Measurements from ENCODE around the gene COA3.

Gene COA3

GRCh38 chr17:42817866-42818265 lies 19.4 kb upstream of the COA3 start:
- DNase-seq (ENCODE audit: low spot score), result no peak

GRCh38 chr17:42814633-42815399 lies 16.3 kb upstream of the COA3 start:
- no peak for DNase-seq (ENCODE audit: low spot score)

GRCh38 chr17:42809250-42809649 lies 10.7 kb upstream of the COA3 start:
- DNase-seq (ENCODE audit: low spot score), result no peak

- DNase-seq (ENCODE audit: low spot score), result no peak
These were observed 7.7 kb upstream of the COA3 start for GRCh38 chr17:42806249-42806648.

- DNase-seq (ENCODE audit: low spot score), result no peak
These were observed 6.4 kb upstream of the COA3 start for GRCh38 chr17:42804918-42805367.

GRCh38 chr17:42803074-42803883 lies 4.8 kb upstream of the COA3 start:
- DNase-seq (ENCODE audit: low spot score), result no peak

GRCh38 chr17:42798011-42798382 lies 507 bp downstream of the COA3 start:
- DNase-seq (ENCODE audit: low spot score), result no peak

GRCh38 chr17:42797067-42798007 lies 1.2 kb downstream of the COA3 start:
- DNase-seq (ENCODE audit: low spot score), result no peak

GRCh38 chr17:42796066-42796758 lies 2.3 kb downstream of the COA3 start:
- DNase-seq (ENCODE audit: low spot score), result no peak

GRCh38 chr17:42795465-42795864 lies 3.0 kb downstream of the COA3 start:
- DNase-seq (ENCODE audit: low spot score), result no peak

GRCh38 chr17:42795061-42795460 lies 3.4 kb downstream of the COA3 start:
- DNase-seq (ENCODE audit: low spot score), result no peak

- DNase-seq (ENCODE audit: low spot score), result no peak
These were observed 6.0 kb downstream of the COA3 start for GRCh38 chr17:42792545-42792944.

- DNase-seq (ENCODE audit: low spot score), result no peak
These were observed 6.6 kb downstream of the COA3 start for GRCh38 chr17:42791948-42792347.

- DNase-seq (ENCODE audit: low spot score), result no peak
These were observed 11.2 kb downstream of the COA3 start for GRCh38 chr17:42787266-42787665.

- no peak for DNase-seq (ENCODE audit: low spot score)
These were observed 13.5 kb downstream of the COA3 start for GRCh38 chr17:42784811-42785592.

GRCh38 chr17:42784409-42784808 lies 14.1 kb downstream of the COA3 start:
- DNase-seq (ENCODE audit: low spot score), result no peak

GRCh38 chr17:42783791-42784138 lies 14.7 kb downstream of the COA3 start:
- no peak for DNase-seq (ENCODE audit: low spot score)

GRCh38 chr17:42783062-42783790 lies 15.3 kb downstream of the COA3 start:
- no peak for DNase-seq (ENCODE audit: low spot score)

GRCh38 chr17:42782166-42783061 lies 16.1 kb downstream of the COA3 start:
- no peak for DNase-seq (ENCODE audit: low spot score)
